ENCODE data around the gene AEBP2. TPM values are rescaled to one million over a fixed set of nuclear protein-coding genes. Genes with fewer than 3 reads are reported as not detected.
A peak's percentile ranks its signal among the peaks of the same experiment; 100 is the strongest.
"Not testable (repeated sequence)": the region's sequence is repeated elsewhere in the genome, so short reads cannot be mapped to it uniquely, and the experiment has no call there.

Gene AEBP2
- total RNA-seq, 2 donors from 2014 or later: 44.0 to 54.8 TPM

GRCh38 chr12:19413582-19413981, 25.7 kb upstream of the AEBP2 start:
- intact Hi-C loops (cut with DNase I); DNase-seq (ENCODE audit: low spot score): not testable (repeated sequence)

GRCh38 chr12:19415563-19415962, 23.7 kb upstream of the AEBP2 start:
- no peak for DNase-seq (ENCODE audit: low spot score)
- intact Hi-C loops (cut with DNase I): no loop called here

GRCh38 chr12:19419086-19419485, 20.2 kb upstream of the AEBP2 start:
- DNase-seq (ENCODE audit: low spot score): no peak
- intact Hi-C loops (cut with DNase I): no loop called here

- no peak for DNase-seq (ENCODE audit: low spot score)
- intact Hi-C loops (cut with DNase I): no loop called here
Measured at GRCh38 chr12:19421503-19422282, 17.6 kb upstream of the AEBP2 start.

- DNase-seq (ENCODE audit: low spot score): no peak
- intact Hi-C loops (cut with DNase I): no loop called here
Measured at GRCh38 chr12:19423166-19423930, 15.9 kb upstream of the AEBP2 start.

- no peak for DNase-seq (ENCODE audit: low spot score)
- intact Hi-C loops (cut with DNase I): no loop called here
Measured at GRCh38 chr12:19428246-19428645, 11.0 kb upstream of the AEBP2 start.

- DNase-seq (ENCODE audit: low spot score); intact Hi-C loops (cut with DNase I): not testable (repeated sequence)
Measured at GRCh38 chr12:19429491-19429890, 9.8 kb upstream of the AEBP2 start.

GRCh38 chr12:19430988-19431387, 8.3 kb upstream of the AEBP2 start:
- DNase-seq (ENCODE audit: low spot score): no peak
- intact Hi-C loops (cut with DNase I): no loop called here

GRCh38 chr12:19431407-19432308, 7.6 kb upstream of the AEBP2 start:
- DNase-seq (ENCODE audit: low spot score): no peak
- intact Hi-C loops (cut with DNase I): no loop called here

- intact Hi-C loops (cut with DNase I): no loop called here
- no peak for DNase-seq (ENCODE audit: low spot score)
Measured at GRCh38 chr12:19432309-19433170, 6.8 kb upstream of the AEBP2 start.

GRCh38 chr12:19434538-19434937, 4.8 kb upstream of the AEBP2 start:
- no peak for DNase-seq (ENCODE audit: low spot score)
- intact Hi-C loops (cut with DNase I): no loop called here

- no peak for DNase-seq (ENCODE audit: low spot score)
- intact Hi-C loops (cut with DNase I): no loop called here
Measured at GRCh38 chr12:19435831-19436497, 3.3 kb upstream of the AEBP2 start.

GRCh38 chr12:19436931-19437330, 2.4 kb upstream of the AEBP2 start:
- no peak for DNase-seq (ENCODE audit: low spot score)
- intact Hi-C loops (cut with DNase I): no loop called here

GRCh38 chr12:19437996-19438395, 1.3 kb upstream of the AEBP2 start:
- intact Hi-C loops (cut with DNase I): no loop called here
- DNase-seq (ENCODE audit: low spot score): no peak

- intact Hi-C loops (cut with DNase I): no loop called here
- DNase-seq (ENCODE audit: low spot score): peak; percentile 86
Measured at GRCh38 chr12:19440019-19440858, 947 bp downstream of the AEBP2 start.

GRCh38 chr12:19440916-19441315, 1.6 kb downstream of the AEBP2 start:
- intact Hi-C loops (cut with DNase I): no loop called here
- no peak for DNase-seq (ENCODE audit: low spot score)

GRCh38 chr12:19443585-19443984, 4.3 kb downstream of the AEBP2 start:
- intact Hi-C loops (cut with DNase I): no loop called here
- no peak for DNase-seq (ENCODE audit: low spot score)
